NB4 (cell line): ENCODE results near the gene JAM3.

Experiments
- CTCF ChIP-seq: IDR thresholded peaks from one replicate; pipeline ENCODE4 v1.5.1; 2012; ENCODE audit warnings: low read depth, low read length
- MAX ChIP-seq: IDR thresholded peaks from 2 replicates; pipeline ENCODE4 v1.6.1; 2011; ENCODE audit warnings: low read depth, low read length
- MYC ChIP-seq: IDR thresholded peaks from 2 replicates; pipeline ENCODE4 v1.6.1; 2011; ENCODE audit warnings: low read depth, low read length
- POLR2A ChIP-seq: IDR thresholded peaks from 2 replicates; pipeline ENCODE4 v1.6.1; 2011; ENCODE audit warnings: mild to moderate bottlenecking; ENCODE audit not compliant: insufficient read length; ENCODE audit errors: extremely low read depth

- TF ChIP-seq CTCF (no peak), POLR2A (no peak), MAX (no peak), MYC (no peak)
Observed at GRCh38 chr11:134153147-134153905, 84.5 kb downstream of the JAM3 start.
